Body of pancreas (tissue), 4 donors: ENCODE measurements around the gene NECTIN3.

ENCODE experiments used
- POLR2A ChIP-seq, 3 donors: fragments of 450-650 bp; IDR thresholded peaks; one replicate each; pipeline ENCODE4 v1.6.1; 2016; ENCODE audit warnings: antibody characterized with exemption in 3 of 3, mild to moderate bottlenecking in 2 of 3
- TF ChIP-seq, protein P1 (sequence below), 7 experiments: fragments of 450-650 bp in 4 of 7; fragments of 200-600 bp in 3 of 7; sonication (generic) in 3 of 7; IDR thresholded peaks; one replicate each; pipeline ENCODE4 v1.5.1; 2016 to 2019; ENCODE audit warnings: antibody characterized with exemption in 7 of 7

- TF ChIP-seq, protein P1, sequence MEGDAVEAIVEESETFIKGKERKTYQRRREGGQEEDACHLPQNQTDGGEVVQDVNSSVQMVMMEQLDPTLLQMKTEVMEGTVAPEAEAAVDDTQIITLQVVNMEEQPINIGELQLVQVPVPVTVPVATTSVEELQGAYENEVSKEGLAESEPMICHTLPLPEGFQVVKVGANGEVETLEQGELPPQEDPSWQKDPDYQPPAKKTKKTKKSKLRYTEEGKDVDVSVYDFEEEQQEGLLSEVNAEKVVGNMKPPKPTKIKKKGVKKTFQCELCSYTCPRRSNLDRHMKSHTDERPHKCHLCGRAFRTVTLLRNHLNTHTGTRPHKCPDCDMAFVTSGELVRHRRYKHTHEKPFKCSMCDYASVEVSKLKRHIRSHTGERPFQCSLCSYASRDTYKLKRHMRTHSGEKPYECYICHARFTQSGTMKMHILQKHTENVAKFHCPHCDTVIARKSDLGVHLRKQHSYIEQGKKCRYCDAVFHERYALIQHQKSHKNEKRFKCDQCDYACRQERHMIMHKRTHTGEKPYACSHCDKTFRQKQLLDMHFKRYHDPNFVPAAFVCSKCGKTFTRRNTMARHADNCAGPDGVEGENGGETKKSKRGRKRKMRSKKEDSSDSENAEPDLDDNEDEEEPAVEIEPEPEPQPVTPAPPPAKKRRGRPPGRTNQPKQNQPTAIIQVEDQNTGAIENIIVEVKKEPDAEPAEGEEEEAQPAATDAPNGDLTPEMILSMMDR (IDR thresholded peaks at IDR 0.05): no peak
- no peak for TF ChIP-seq POLR2A (IDR thresholded peaks at IDR 0.05)
Observed at GRCh38 chr3:111229301-111229700, 157.7 kb downstream of the NECTIN3 start.
